Right forelimb (tissue), 1 donor: Measurements from ENCODE around the gene TECR.
"Not testable (repeated sequence)": the region's sequence is repeated elsewhere in the genome, so short reads cannot be mapped to it uniquely, and the experiment has no call there.

ENCODE experiments used
- DNase-seq: peaks from one replicate; pipeline ENCODE4 v3.0.0-alpha.2; 2018

The TECR gene

GRCh38 chr19:14599548-14600147, 70.3 kb downstream of the TECR start:
- no peak for DNase-seq

GRCh38 chr19:14603990-14604387, 74.6 kb downstream of the TECR start:
- no peak for DNase-seq

- no peak for DNase-seq
Observed at GRCh38 chr19:14606627-14607026, 77.2 kb downstream of the TECR start.

GRCh38 chr19:14611051-14611450, 81.7 kb downstream of the TECR start:
- no peak for DNase-seq

GRCh38 chr19:14612242-14612641, 82.8 kb downstream of the TECR start:
- DNase-seq = not testable (repeated sequence)

- no peak for DNase-seq
Observed at GRCh38 chr19:14612657-14613056, 83.3 kb downstream of the TECR start.

GRCh38 chr19:14613399-14614098, 84.2 kb downstream of the TECR start:
- not testable (repeated sequence) for DNase-seq

GRCh38 chr19:14614099-14614412, 84.7 kb downstream of the TECR start:
- no peak for DNase-seq
